ENCODE measurements around the gene RHOG.

RHOG gene

DNA sequence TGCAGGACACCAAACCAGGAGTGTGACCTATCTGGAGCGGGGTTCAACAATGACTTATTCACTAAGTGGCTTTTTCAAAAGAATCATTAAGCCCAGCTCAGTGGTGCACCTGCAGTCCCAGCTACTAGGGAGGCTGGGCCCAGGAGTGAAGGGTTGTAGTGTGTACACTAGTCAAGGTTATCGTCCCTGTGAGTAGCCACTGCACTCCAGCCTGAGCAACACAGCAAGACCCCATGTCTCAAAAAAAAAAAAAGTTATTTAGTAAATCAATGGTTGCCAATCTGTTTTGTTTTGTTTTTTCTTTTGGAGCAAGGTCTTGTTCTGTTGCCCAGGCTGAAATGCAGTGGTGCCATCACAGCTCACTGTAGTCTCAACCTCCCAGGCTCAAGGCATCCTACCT, 7.9 kb downstream of the RHOG start:
- Histone ChIP-seq H3K27me3 (ENCODE audit: insufficient read depth, poor library complexity, severe bottlenecking) (no peaks in the 10 kb centered on the region), H3K27ac (replicated peaks) (peak overlapping the region; percentile 93), H3K4me3 (replicated peaks; ENCODE audit: insufficient read depth, low read length) (no peak overlapping the region)
- no peak for TF ChIP-seq POLR2AphosphoS5 (IDR thresholded peaks at IDR 0.05; ENCODE audit: low read depth)
- no peak for TF ChIP-seq SPI1 (IDR thresholded peaks at IDR 0.05; ENCODE audit: borderline replicate concordance, low read depth)
- TF ChIP-seq, protein P1, sequence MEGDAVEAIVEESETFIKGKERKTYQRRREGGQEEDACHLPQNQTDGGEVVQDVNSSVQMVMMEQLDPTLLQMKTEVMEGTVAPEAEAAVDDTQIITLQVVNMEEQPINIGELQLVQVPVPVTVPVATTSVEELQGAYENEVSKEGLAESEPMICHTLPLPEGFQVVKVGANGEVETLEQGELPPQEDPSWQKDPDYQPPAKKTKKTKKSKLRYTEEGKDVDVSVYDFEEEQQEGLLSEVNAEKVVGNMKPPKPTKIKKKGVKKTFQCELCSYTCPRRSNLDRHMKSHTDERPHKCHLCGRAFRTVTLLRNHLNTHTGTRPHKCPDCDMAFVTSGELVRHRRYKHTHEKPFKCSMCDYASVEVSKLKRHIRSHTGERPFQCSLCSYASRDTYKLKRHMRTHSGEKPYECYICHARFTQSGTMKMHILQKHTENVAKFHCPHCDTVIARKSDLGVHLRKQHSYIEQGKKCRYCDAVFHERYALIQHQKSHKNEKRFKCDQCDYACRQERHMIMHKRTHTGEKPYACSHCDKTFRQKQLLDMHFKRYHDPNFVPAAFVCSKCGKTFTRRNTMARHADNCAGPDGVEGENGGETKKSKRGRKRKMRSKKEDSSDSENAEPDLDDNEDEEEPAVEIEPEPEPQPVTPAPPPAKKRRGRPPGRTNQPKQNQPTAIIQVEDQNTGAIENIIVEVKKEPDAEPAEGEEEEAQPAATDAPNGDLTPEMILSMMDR (IDR thresholded peaks at IDR 0.05; ENCODE audit: insufficient read depth, low read length): no peak
- TF ChIP-seq, protein P2, sequence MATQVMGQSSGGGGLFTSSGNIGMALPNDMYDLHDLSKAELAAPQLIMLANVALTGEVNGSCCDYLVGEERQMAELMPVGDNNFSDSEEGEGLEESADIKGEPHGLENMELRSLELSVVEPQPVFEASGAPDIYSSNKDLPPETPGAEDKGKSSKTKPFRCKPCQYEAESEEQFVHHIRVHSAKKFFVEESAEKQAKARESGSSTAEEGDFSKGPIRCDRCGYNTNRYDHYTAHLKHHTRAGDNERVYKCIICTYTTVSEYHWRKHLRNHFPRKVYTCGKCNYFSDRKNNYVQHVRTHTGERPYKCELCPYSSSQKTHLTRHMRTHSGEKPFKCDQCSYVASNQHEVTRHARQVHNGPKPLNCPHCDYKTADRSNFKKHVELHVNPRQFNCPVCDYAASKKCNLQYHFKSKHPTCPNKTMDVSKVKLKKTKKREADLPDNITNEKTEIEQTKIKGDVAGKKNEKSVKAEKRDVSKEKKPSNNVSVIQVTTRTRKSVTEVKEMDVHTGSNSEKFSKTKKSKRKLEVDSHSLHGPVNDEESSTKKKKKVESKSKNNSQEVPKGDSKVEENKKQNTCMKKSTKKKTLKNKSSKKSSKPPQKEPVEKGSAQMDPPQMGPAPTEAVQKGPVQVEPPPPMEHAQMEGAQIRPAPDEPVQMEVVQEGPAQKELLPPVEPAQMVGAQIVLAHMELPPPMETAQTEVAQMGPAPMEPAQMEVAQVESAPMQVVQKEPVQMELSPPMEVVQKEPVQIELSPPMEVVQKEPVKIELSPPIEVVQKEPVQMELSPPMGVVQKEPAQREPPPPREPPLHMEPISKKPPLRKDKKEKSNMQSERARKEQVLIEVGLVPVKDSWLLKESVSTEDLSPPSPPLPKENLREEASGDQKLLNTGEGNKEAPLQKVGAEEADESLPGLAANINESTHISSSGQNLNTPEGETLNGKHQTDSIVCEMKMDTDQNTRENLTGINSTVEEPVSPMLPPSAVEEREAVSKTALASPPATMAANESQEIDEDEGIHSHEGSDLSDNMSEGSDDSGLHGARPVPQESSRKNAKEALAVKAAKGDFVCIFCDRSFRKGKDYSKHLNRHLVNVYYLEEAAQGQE (IDR thresholded peaks at IDR 0.05; ENCODE audit: insufficient replicate concordance, low read depth): no peak
- TF ChIP-seq GABPA (IDR thresholded peaks at IDR 0.05; ENCODE audit: low read depth): no peak
- no peak for DNase-seq (ENCODE audit: low read depth in 1 of 2, low spot score in 1 of 2)

DNA sequence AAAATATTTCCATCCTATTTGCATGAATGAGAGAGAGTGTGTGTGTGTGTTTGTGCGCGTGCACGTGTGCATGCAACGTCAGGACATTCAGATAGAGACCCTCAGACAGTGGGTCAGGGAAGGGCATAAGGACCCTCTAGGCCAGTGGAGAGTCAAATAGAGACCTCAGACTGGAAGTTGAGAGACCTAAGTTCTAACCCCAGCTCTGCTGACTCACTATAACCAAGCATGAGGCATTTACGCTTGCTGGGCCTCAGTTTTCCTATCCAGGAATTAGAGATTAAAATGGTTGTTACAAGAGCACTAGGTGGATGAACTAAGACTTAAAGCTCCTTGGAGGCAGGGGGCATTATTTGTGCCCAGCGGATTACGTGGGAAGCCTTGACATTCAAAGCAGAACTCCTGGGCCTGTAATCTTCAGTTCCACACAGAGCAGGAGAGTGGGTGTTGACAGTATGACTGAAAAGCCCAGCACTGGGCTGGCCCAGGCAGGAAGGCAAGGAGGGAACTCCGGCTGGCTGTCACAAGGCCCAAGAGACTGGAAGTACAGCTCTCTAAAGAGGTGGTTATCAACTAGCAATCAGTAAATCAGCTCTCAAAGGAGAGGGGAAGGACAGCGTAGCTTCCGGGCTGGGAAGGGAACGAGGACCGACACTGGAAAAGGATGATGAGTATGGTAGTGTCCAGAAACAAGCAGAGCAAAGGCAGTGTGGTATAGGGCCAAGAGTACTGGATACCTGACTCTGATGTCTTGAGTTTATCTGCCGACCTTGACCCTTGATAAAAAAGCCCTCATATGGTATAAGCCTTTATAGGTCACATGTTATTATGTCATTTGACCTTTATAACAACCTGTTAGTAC, 9.2 kb downstream of the RHOG start:
- Histone ChIP-seq H3K4me3 (replicated peaks; ENCODE audit: insufficient read depth, low read length) (no peak overlapping the region), H3K27ac (replicated peaks) (peak overlapping the region; percentile 93), H3K27me3 (ENCODE audit: insufficient read depth, poor library complexity, severe bottlenecking) (no peaks in the 10 kb centered on the region)
- TF ChIP-seq SPI1 (IDR thresholded peaks at IDR 0.05; ENCODE audit: borderline replicate concordance, low read depth): peak; percentile 36; the same call in 1 of the 2 replicates
- TF ChIP-seq, protein P2 (IDR thresholded peaks at IDR 0.05; ENCODE audit: insufficient replicate concordance, low read depth): no peak
- DNase-seq (ENCODE audit: low read depth in 1 of 2, low spot score in 1 of 2): peak in 1 of 2 experiments; percentile 77

DNA sequence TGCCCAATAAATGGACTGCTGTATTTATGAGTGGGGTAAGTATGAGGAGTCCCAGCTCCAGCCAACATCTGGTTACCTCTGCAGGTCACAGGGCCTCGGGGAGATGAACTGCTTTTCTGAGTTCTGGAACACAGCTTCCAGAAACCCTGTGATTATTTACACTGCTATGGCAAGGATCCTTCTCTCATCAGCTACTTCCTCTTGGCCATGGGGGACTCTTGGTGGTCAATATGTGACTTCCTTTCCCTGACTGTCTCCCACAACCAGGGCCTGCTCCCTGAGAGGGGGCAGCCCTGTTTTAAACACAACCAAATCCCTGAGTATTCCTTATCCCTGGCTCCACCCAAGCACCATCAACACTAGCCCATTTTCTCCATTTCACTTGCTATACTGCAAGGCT, 10.0 kb downstream of the RHOG start:
- H3K27me3 ChIP-seq (ENCODE audit: insufficient read depth, poor library complexity, severe bottlenecking): no peaks in the 10 kb centered on the region
- peak in 1 of 2 experiments; percentile 53 for DNase-seq (ENCODE audit: low read depth in 1 of 2, low spot score in 1 of 2)
- peak overlapping the region; percentile 93 for H3K27ac ChIP-seq (replicated peaks)
- no peak for TF ChIP-seq GABPA (IDR thresholded peaks at IDR 0.05; ENCODE audit: low read depth)
- TF ChIP-seq, protein P1 (IDR thresholded peaks at IDR 0.05; ENCODE audit: insufficient read depth, low read length): no peak
- no peak for TF ChIP-seq POLR2AphosphoS5 (IDR thresholded peaks at IDR 0.05; ENCODE audit: low read depth)
- TF ChIP-seq, protein P2 (IDR thresholded peaks at IDR 0.05; ENCODE audit: insufficient replicate concordance, low read depth): no peak
- TF ChIP-seq SPI1 (IDR thresholded peaks at IDR 0.05; ENCODE audit: borderline replicate concordance, low read depth): peak; percentile 43; the same call in 1 of the 2 replicates
- no peak overlapping the region for H3K4me3 ChIP-seq (replicated peaks; ENCODE audit: insufficient read depth, low read length)

All from HL-60 (cell line).